Erythroblast (primary cell): ENCODE measurements around the gene TCERG1L.
"Not testable (repeated sequence)": the region's sequence is repeated elsewhere in the genome, so short reads cannot be mapped to it uniquely, and the experiment has no call there.

Experiments
- DNase-seq, 2 experiments: peaks; one replicate each; lab custom pipeline; 2025; lab: John Stamatoyannopoulos, UW
- GATA1 ChIP-seq: IDR thresholded peaks from 2 replicates; pipeline ENCODE4 v1.6.1; 2011; ENCODE audit warnings: low read depth, mild to moderate bottlenecking, control low read depth, low read length, moderate library complexity
- POLR2A ChIP-seq: IDR thresholded peaks from 2 replicates; pipeline ENCODE4 v1.6.1; 2011; ENCODE audit warnings: mild to moderate bottlenecking, low read length

The TCERG1L gene

GRCh38 chr10:131144196-131144595 is 167.3 kb downstream of the TCERG1L start:
- DNase-seq, result no peak
- TF ChIP-seq POLR2A (no peak), GATA1 (no peak)

GRCh38 chr10:131143425-131144165 is 167.9 kb downstream of the TCERG1L start:
- TF ChIP-seq GATA1 (no peak), POLR2A (no peak)
- no peak for DNase-seq

- TF ChIP-seq GATA1, result no peak
- no peak for TF ChIP-seq POLR2A
- DNase-seq, result no peak
Measured at GRCh38 chr10:131142517-131143380, 168.8 kb downstream of the TCERG1L start.

GRCh38 chr10:131141645-131142516 is 169.6 kb downstream of the TCERG1L start:
- no peak for DNase-seq
- TF ChIP-seq GATA1, result no peak
- no peak for TF ChIP-seq POLR2A

GRCh38 chr10:131141207-131141606 is 170.3 kb downstream of the TCERG1L start:
- no peak for TF ChIP-seq GATA1
- TF ChIP-seq POLR2A, result no peak
- DNase-seq, result no peak

- TF ChIP-seq POLR2A (no peak), GATA1 (no peak)
Measured at GRCh38 chr10:131140606-131141005, 170.9 kb downstream of the TCERG1L start.

GRCh38 chr10:131137223-131137622 is 174.3 kb downstream of the TCERG1L start:
- DNase-seq, result no peak

More at GRCh38 chr10:131140606-131141005, 170.9 kb downstream of the TCERG1L start:
- DNase-seq, result no peak

GRCh38 chr10:131136336-131136735 is 175.2 kb downstream of the TCERG1L start:
- DNase-seq, result not testable (repeated sequence)

More at GRCh38 chr10:131137223-131137622, 174.3 kb downstream of the TCERG1L start:
- TF ChIP-seq POLR2A (no peak), GATA1 (no peak)

GRCh38 chr10:131135716-131136115 is 175.8 kb downstream of the TCERG1L start:
- DNase-seq, result no peak

GRCh38 chr10:131134651-131135050 is 176.9 kb downstream of the TCERG1L start:
- TF ChIP-seq POLR2A, result no peak
- TF ChIP-seq GATA1, result no peak
- DNase-seq, result no peak

More at GRCh38 chr10:131135716-131136115, 175.8 kb downstream of the TCERG1L start:
- TF ChIP-seq POLR2A, result no peak
- no peak for TF ChIP-seq GATA1

- DNase-seq, result no peak
- TF ChIP-seq GATA1, result no peak
- no peak for TF ChIP-seq POLR2A
Measured at GRCh38 chr10:131134001-131134576, 177.4 kb downstream of the TCERG1L start.

GRCh38 chr10:131132681-131133080 is 178.8 kb downstream of the TCERG1L start:
- TF ChIP-seq GATA1, result no peak
- no peak for TF ChIP-seq POLR2A
- DNase-seq, result no peak
